ENCODE measurements around the gene BCAR3.
"Not testable (repeated sequence)": the region's sequence is repeated elsewhere in the genome, so short reads cannot be mapped to it uniquely, and the experiment has no call there.

The BCAR3 gene

DNA sequence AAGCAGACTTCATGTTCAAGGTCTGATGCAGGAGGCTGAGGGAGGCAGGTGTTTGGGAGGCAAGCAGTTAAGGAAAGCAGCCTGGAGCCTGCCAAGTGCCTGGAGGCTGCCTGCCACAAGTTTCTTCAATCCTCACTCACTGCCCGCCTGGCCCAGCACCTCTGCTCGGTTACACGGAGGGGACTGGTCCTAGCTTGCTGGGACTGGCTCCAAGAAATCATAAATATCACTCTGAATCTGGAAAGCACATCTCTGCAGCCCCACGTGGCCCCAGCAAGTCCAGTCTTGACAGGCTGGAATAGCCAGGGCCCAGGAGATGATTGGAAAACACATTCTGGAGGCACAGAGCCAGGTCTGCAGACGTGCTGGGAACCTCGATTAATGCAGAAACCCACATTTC lies 83.9 kb downstream of the BCAR3 start:
- no peak for DNase-seq (ENCODE audit: low read depth in 3 of 3)

DNA sequence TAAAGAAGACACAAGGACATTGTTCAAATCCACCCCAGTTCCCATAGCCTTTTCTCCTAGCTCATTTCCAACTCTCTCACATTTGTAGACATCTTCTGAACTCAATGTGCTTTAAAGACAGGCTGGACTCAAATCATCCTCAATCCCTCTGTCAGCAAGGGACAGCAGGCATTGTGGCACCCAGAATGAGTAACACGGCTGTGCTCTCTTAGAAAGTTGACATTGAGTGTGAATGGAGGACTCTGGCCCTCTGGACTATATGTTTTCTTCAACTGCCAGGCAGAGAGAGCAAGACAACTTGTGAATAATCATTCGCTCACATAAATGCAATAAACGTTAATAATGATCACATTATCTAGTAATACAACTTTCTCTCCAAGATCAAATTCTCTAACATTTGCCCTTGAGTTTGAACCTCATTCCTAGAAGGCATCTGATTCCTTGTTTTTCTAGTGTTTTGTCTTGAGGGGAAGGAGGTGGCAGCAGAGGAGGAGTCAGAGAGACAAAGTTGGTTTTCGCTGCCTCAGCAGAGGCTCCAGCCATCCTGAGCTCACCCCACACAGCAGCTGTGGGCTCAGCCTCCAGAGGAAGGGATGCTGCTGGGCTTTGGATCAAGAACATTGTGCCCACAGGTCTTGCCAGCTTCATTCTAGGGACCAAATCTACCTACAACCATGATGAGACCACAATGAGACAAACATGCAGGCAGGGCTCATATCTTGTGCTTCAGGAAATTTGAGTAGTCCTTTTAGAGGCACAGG lies 85.1 kb downstream of the BCAR3 start:
- DNase-seq (ENCODE audit: low read depth in 3 of 3): no peak

DNA sequence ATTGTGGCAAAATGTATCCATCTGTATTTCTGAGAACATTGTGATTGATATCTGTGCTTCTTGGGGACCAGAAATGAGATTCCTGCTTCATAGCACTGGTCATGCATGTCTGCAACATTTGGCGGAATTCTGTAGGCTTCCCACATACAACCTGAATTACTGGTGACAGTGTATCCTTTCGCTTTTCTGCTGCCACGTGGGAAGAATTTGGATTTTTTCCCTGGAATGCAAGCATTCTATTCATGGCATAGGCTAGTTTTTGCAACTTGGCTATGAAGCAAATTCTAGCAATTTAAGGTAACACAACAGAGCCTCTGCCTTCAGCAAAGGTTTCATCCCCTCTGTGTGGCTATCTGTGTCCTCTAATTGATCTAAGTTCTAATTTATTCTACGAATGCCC lies 85.9 kb downstream of the BCAR3 start:
- no peak for DNase-seq (ENCODE audit: low read depth in 3 of 3)

DNA sequence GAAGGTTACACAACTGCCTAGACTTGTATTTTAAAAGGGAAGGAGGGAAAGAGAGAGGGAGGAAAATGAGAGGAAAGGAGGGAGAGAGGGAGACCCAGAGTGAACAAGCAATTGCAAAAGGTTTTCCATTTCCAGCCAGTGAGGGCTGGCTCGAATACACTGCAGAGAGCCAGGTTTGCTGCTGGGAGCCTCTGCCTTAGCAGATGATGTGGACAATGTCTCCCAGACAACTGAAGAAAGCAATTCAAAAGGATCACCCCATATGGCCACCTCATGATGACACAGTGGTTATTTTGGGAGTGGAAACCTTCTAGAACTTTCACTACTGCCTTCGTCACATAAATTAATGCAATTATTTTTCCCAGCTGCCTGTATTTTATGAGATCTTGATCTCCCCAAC lies 86.4 kb downstream of the BCAR3 start:
- no peak for DNase-seq (ENCODE audit: low read depth in 3 of 3)

DNA sequence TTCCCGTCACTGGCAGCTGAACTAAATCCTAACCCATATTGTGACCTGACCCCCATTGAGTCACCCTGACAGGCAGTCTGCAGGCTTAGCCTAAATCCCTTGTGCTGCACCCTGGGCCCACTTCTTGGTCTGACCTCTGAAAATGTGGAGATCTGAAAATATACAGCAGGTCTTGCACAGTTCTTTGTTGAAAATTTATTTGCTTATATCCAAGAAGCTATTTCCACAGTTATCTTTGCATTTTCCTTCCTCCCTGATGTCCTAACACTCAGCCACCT lies 87.1 kb downstream of the BCAR3 start:
- no peak for DNase-seq (ENCODE audit: low read depth in 3 of 3)

DNA sequence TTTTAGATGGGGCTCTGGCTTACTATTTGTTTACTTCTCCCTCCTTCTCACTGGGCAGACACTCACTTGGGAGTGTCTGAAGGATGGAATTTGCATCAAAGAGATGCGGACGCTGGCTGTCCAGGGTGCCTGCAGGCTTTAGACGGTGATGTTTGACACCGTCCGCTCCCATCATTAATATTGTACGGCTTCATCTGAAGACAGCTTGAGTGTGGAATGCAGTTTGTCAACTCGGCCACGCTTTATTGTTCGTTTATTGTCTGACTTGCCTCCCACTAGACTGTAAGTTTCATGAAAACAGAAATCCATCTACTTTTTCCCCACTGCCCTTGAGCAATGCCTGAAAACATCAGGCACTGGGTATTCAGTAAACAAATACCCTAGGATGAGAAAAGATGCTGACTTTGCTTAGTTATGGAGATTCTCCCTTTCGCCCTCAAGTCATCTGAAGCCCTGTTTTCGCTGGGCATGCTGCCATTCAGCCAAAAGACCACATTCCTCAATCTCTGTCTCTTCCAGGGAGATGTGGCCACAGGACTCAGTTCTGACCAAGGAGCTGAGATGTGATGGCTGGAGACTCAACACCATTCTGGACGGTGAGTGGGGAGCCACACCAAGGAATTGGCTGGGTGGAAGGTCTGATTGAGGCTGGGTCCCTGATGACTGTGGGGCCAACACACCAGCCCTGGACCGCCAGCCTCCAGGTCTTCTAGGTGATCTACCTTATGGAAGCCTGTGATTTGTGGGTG lies 87.6 kb downstream of the BCAR3 start:
- DNase-seq (ENCODE audit: low read depth in 3 of 3): no peak

DNA sequence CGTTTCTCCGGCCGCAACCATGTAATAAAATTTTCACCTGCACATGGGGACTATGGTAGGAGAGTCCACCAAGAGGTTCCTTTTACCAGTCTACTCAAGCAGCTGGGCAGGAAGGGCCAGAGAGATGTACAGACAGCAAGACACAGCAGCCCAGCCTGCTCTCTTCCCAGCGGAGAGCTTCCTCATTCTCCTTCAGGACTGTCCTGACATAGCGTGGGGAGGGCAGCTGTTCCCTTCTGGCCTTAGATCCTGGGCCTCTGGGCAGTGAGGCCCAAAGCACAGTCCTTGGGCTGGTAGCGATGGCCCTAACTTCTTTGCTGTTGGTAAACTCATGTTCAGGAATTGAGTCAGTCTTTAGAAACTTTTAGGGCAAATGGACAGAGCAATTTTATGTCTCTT lies 89.1 kb downstream of the BCAR3 start:
- no peak for DNase-seq (ENCODE audit: low read depth in 3 of 3)

DNA sequence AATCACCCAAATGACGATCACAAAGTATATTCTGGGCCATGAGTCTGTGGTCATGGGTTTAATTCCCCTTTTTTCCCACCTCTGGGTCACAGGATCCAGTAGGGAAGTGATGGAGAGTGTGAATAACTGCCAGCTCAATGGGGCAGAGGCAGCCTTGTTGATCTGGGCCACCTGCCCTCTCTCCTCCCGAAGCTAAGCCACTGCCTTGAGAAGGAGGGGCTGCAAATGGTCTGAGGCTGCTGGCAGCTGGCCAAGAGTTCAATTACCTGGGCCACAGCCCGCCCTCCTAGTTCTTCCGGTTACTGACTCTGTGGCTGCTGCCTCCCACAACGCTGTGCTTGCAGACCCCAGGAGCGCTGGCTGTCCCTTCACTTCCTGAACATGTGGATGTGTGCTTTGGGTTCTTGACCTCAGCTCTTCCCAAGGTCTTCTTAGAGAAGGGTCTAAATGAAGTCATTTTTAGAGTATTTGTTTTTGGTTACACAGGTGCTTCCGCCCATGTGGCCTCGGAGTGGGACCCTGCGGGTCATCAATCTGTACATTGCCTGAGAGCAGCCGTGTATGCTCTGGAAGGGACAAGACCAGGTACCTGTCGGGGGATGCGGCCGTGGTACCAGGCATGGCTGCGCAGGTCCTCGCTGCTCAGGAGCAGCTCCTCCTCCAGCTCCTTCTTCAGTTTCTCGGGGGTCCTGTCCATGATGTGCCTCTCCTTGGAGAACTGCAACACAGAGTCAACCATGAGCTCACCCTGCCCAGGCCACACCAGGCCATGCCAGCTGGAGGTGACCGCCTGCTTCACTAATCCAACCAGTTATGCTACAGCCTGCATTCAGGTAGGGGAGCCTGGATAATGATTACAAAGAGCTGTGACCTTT lies 89.7 kb downstream of the BCAR3 start:
- DNase-seq (ENCODE audit: low read depth in 3 of 3): no peak

DNA sequence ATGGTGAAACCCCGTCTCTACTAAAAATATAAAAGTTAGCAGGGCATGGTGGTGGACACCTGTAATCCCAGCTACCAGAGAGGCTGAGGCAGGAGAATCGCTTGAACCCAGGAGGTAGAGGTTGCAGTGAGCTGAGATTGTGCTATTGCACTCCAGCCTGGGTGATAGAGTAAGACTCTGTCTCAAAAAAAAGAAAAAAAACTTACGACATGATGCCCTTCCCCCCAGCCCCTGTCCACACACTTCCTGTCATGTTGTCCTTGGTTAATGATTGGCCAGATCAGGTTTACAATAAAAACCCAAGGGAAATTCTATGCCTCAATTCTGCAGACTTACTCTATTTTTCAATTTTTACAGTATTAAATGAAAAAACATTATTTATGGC lies 90.4 kb downstream of the BCAR3 start:
- not testable (repeated sequence) for DNase-seq (ENCODE audit: low read depth in 3 of 3)

DNA sequence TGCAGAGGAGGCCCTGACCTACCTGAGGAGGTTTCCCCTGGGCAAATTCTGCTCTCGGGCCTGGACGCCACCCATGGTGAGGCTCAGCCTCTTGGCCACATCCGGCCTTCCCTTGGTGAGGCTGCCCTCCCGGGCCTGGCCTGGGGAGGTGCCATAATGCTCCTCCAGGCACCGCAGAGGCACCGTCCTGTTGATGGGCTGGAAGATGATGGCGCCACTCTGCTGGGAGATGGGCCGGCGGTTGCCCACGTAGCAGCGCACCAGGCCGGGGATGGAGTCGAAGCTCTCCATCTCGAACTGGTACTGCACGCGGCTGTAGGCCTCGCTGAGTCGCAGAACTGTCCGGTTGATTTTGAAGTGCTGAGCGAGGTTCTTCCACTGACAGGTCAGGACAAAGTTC lies 92.7 kb downstream of the BCAR3 start:
- DNase-seq (ENCODE audit: low read depth in 3 of 3): no peak

DNA sequence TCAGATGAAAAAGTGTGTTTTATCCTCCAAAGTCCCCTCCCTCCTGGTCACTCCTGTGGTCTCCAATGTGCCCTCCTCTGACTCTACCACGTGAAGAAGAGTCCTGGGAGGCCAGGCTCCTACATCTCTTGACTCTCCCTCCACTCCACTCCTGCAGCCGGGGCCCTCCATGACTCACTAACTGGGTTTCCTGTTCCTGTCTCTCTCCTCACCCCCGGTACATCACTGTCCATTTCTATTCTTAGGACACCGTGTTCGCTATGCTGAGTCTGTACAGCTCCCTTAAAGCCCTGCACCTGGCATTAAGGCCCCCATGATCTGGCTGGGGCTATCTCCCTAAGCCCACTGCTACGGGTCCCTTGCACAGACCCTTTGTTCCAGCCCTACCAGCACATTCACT lies 93.4 kb downstream of the BCAR3 start:
- no peak for DNase-seq (ENCODE audit: low read depth in 3 of 3)

DNA sequence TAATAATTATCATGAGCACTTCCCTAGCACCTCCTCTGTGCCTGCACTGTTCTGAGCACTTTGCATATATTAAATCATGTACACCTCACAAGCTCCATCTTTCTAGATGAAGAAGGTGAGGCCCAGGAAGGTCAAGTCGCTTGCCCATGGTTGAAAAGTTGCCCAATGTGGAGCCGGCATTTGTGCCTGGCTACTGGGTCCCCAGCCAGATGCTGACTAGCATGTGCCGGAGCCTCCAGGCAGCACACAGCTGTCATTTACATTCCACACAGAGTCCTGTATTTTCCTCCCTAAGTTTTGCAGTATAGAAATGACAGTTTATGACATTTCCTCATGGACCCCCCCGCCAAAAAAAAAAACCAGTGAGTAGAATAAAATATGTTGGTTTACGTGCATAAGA lies 94.3 kb downstream of the BCAR3 start:
- DNase-seq (ENCODE audit: low read depth in 3 of 3): no peak

DNA sequence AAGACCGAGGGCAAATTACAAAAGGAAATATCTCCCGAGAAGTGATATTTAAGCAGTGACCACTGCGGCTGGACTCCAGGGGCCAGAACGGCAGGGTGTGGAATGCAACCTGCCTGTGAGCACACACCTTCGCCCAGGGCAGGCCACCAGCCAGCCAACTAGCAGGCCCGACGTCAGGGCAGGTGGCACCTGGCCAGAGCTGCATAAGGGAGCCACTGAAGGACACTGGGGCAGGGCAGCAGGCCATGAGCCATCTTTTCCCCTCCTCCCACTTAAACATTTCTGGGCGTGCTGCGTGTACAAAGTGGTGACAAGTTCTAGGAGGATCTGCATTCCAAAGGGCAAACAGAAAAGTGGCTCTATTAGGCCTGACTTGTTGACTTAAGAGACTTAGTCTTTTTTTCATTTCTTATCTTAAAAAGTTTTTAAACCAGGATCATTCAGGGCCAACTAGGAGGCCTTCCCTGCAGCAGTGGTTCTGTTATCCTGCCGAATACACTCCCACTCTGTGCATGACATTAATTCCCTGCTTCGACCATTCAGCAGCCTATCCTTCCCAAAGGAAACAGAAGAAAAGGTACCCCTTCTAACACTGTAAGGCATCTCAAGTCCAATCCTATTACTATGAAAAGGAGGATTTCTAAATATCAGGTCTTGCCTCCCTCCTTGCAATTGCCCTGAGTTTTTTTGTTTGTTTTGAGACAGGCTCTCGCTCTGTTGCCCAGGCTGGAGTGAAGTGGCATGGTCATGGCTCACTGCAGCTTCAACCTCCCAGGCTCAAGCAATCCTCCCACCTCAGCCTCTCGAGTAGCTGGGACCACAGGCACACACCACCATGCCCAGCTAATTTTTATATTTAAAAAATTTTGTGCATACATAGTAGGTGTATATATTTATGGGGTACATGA lies 96.3 kb downstream of the BCAR3 start:
- DNase-seq (ENCODE audit: low read depth in 3 of 3): no peak

DNA sequence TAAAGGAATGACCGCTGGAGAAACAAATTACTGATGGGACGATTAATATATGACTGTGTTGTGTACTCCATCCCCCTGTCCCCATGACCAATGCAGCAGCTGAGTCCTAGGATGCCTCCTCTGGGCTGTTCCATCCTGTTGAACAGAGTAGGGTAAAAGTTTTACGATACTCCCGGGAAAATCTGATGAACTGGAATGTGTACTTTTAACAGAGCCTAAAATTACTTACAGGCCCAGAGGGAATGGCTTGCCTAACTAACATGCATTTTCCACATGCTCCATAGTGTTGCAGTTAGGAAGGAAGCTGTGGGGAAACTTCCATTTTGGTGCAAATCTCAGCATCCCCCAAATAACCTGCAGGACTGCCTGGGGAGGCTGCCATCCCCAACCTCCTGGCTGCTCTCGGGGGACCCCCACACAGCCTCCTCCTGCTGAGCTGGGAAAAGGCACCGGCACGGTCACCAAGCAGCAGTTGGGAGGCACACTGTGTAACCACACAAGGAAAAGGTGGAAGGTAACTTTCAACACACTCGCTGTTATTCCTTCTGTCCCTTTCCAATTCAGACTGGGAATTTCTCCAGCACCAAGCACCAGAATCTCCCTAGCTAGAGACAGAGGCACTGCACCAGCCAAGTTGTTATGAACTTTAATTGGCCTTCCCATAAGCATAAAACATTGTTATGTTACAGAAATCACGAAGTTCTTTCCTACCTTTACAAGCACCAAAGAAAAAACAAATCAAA lies 97.2 kb downstream of the BCAR3 start:
- no peak for DNase-seq (ENCODE audit: low read depth in 3 of 3)

DNA sequence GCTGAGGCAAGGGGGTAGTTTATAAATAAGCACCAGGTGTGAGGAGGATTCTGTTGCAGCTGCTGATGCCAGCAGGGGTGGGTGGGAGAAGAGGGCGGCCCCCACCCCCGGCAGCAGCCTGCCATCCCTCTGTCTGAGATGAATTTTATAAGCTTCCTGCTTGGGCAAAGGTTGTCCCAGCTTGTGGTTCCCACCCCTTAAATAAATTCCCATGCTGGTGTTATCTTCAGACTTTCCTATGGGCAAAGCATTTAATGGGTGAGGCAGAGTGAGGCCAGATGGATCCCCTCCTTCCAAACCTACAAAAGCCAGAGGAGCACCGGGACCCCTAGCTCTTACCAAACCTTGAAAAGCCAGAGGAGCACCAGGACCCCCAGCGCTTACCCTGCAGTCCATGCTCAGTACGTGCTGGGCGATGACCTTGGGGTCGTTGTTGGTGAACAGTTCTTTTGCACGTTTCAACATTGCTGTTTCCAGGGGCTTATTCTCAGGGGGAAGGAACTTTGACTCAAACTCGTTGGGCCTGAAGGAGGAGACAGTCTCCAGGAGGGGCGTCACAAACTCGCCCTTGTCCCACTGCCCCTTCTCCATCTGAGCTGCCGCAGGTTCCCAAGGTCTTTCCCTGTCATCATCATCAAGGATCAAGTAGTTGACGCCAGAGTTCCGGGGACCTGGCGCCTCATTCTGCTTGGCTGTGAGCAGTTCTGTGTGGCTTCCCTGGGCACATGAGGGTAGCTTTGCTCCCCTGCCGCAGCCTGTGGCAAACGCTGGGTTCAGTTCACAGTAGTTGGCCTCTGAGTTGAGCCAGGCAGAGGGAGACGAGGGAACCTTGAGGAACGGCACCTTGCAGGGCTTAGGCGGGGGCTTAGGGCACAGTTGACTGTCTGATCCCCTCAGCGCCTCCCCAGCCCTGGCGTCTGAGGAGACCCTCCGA lies 99.5 kb downstream of the BCAR3 start:
- no peak for DNase-seq (ENCODE audit: low read depth in 3 of 3)

DNA sequence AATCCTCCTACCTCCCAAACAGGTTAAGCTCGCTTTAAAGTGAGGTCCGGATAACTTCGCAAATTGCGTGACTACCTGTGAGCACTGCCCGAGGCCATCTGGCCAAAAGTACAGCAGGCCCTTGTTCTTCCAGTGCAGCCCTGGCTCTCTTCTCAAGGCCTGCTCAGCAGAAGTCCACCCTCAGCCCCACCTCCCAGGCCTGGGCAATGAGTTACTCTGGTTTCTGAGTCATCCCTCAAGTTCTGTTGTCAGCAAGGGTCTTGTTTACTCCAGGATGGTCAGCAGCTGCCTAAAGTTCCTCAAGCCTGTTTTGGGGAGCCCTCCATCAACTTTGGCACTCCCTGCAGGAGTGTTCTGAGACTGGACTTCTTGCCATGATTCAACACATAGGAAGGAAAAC lies 101.7 kb downstream of the BCAR3 start:
- DNase-seq (ENCODE audit: low read depth in 3 of 3): no peak

DNA sequence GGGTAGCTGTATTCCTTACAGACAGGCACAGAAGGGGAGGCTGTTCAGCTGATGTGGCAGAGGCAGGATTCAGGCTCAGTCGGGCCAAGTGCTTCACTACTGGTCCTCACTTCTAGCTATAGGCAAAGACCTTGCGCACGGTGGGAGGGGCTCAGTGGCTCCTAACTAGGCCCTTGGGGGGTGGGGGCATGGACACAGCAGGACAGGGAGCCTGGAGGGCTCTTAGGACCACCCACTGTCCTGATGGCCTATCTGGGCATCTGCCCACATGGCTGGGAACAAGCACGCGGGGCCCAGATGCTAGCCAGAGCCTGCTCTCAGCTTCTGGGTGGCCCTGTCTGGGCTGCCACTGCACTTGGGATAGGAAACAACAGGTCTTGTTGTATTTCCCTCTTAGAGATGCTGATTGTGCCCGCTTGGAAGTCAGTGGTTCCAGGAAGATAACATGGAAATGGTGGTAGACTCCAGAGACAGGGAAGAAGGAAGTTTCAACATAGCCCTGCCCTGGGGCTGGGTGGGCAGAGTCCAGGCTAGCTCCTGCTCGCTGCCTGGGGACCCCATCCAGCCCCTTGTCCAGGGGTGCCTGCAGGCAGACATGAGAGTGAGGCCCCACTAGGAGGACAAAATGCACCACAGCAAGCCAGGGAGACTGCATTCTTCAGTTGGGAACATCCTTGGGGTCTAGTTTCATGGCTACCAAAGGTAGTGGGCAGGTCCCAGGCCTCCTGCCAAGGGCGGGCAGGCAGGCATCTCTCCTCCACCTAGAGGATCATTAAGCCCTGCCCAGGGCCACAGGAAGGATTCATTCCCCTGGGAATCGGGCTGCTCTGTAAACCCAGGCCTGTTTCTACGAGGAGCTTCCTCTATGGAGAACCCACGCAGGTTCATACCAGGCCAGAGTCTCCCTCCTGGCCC lies 102.5 kb downstream of the BCAR3 start:
- no peak for DNase-seq (ENCODE audit: low read depth in 3 of 3)

DNA sequence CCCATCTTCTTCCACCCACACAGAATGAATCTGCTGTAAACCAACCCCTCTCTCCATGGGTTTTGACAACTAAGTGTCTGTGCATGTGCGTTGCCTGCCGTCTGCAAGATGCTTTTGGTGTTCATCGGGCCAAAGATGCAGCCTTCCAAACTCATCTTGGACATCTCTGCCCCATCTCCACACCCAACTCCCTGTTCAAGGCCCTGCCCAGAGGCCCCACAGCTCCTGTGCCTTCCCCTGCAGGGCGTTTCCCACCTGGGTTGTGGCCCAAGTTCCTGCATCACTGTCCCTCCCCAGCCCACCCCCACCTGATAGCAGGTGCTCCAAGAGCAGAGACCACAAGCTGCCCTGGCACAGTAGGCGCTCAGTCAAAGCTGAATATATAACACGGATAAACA lies 103.2 kb downstream of the BCAR3 start:
- DNase-seq (ENCODE audit: low read depth in 3 of 3): no peak
